Neuronal stem cell (in vitro differentiated cells): Measurements from ENCODE around the gene ABO.
"Not testable (repeated sequence)": the region's sequence is repeated elsewhere in the genome, so short reads cannot be mapped to it uniquely, and the experiment has no call there.

Experiments
- DNase-seq: peaks from one replicate; pipeline ENCODE4 v3.0.0-alpha.2; 2013; ENCODE audit warnings: low spot score
- H2AFZ ChIP-seq: one replicate; pipeline ENCODE4 v1.6.1; 2013; ENCODE audit warnings: mild to moderate bottlenecking, low read length, inconsistent platforms
- H2AK5ac ChIP-seq: 2 replicates; pipeline ENCODE4 v1.6.1; 2013; ENCODE audit warnings: low read depth, mild to moderate bottlenecking, inconsistent platforms, low read length, moderate library complexity, mixed read lengths
- H2BK120ac ChIP-seq: 2 replicates; pipeline ENCODE4 v1.6.1; 2013; ENCODE audit warnings: low read depth, mild to moderate bottlenecking, inconsistent platforms, low read length, moderate library complexity, mixed read lengths
- H2BK12ac ChIP-seq: one replicate; pipeline ENCODE4 v1.6.1; 2013; ENCODE audit warnings: low read length, inconsistent platforms
- H2BK15ac ChIP-seq: 2 replicates; pipeline ENCODE4 v1.6.1; 2013; ENCODE audit warnings: mild to moderate bottlenecking, low read length, inconsistent platforms, mixed read lengths
- H2BK5ac ChIP-seq: one replicate; pipeline ENCODE4 v1.6.1; 2013; ENCODE audit warnings: inconsistent platforms, mild to moderate bottlenecking, low read length, moderate library complexity
- H3K14ac ChIP-seq: one replicate; pipeline ENCODE4 v1.6.1; 2013; ENCODE audit warnings: low read length, inconsistent platforms
- H3K18ac ChIP-seq: 2 replicates; pipeline ENCODE4 v1.6.1; 2013; ENCODE audit warnings: low read length, inconsistent platforms
- H3K23ac ChIP-seq: 2 replicates; pipeline ENCODE4 v1.6.1; 2013; ENCODE audit warnings: low read depth, mild to moderate bottlenecking, mixed read lengths, low read length, inconsistent platforms; ENCODE audit not compliant: poor library complexity
- H3K27ac ChIP-seq: replicated peaks from 3 replicates; pipeline ENCODE4 v1.5.1; 2013; ENCODE audit warnings: low read length, inconsistent platforms
- H3K27me3 ChIP-seq, 3 experiments: 2 replicates each; pipeline ENCODE4 v1.6.1; 2013; ENCODE audit warnings: low read length in 3 of 3, mild to moderate bottlenecking in 2 of 3, inconsistent platforms in 1 of 3, low read depth in 1 of 3, mixed read lengths in 1 of 3, moderate library complexity in 1 of 3; ENCODE audit not compliant: control insufficient read depth in 3 of 3, insufficient read depth in 3 of 3
- H3K36me3 ChIP-seq, 2 donors: replicated peaks in 1 of 2; 2 replicates each; pipeline ENCODE4 v1.6.1; 2013; ENCODE audit warnings: low read length in 2 of 2; ENCODE audit not compliant: control insufficient read depth in 2 of 2, insufficient read depth in 2 of 2
- H3K4ac ChIP-seq: 2 replicates; pipeline ENCODE4 v1.6.1; 2013; ENCODE audit warnings: inconsistent platforms, mild to moderate bottlenecking, low read length, moderate library complexity
- H3K4me1 ChIP-seq, 2 donors: 1 replicate in 1 of 2; 2 replicates in 1 of 2; pipeline ENCODE4 v1.6.1; 2013; ENCODE audit warnings: low read length in 2 of 2, low read depth in 1 of 2; ENCODE audit not compliant: control insufficient read depth in 2 of 2, insufficient read depth in 1 of 2
- H3K4me2 ChIP-seq: one replicate; pipeline ENCODE4 v1.6.1; 2013; ENCODE audit warnings: mild to moderate bottlenecking, low read length, inconsistent platforms; ENCODE audit not compliant: insufficient read depth, poor library complexity, severe bottlenecking
- H3K4me3 ChIP-seq, 2 donors: 2 replicates each; pipeline ENCODE4 v1.5.1; 2013; ENCODE audit warnings: low read length in 2 of 2, mild to moderate bottlenecking in 2 of 2, inconsistent platforms in 1 of 2, moderate library complexity in 1 of 2
- H3K79me1 ChIP-seq: one replicate; pipeline ENCODE4 v1.6.1; 2013; ENCODE audit warnings: low read depth, mild to moderate bottlenecking, inconsistent platforms, low read length, moderate library complexity
- H3K9ac ChIP-seq: one replicate; pipeline ENCODE4 v1.6.1; 2013; ENCODE audit warnings: mild to moderate bottlenecking, low read depth, low read length, inconsistent platforms; ENCODE audit not compliant: poor library complexity
- H3K9me3 ChIP-seq, 2 donors: replicated peaks in 1 of 2; 2 replicates each; pipeline versions ENCODE3 to v1.6.1; 2013; ENCODE audit warnings: low read length in 2 of 2, mild to moderate bottlenecking in 2 of 2, inconsistent platforms in 1 of 2, low read depth in 1 of 2, mixed read lengths in 1 of 2, moderate library complexity in 1 of 2; ENCODE audit not compliant: control insufficient read depth in 2 of 2, insufficient read depth in 1 of 2
- H4K8ac ChIP-seq: one replicate; pipeline ENCODE4 v1.6.1; 2013; ENCODE audit warnings: low read depth, mild to moderate bottlenecking, inconsistent platforms, low read length, moderate library complexity
- H4K91ac ChIP-seq: one replicate; pipeline ENCODE4 v1.6.1; 2013; ENCODE audit warnings: low read length, low read depth, mild to moderate bottlenecking, inconsistent platforms; ENCODE audit not compliant: poor library complexity
- WGBS, 2 donors: extraction: QIAGEN DNeasy Blood & Tissue Kit; methylation state at CpG; one replicate each; pipeline ENCODE4 v1.1.7; 2013; ENCODE audit warnings: missing lambda C conversion rate in 2 of 2, mixed read lengths in 1 of 2; ENCODE audit not compliant: insufficient read length in 2 of 2, insufficient replicate concordance in 1 of 2; ENCODE audit errors: extremely low coverage in 2 of 2; 5-methylcytosine and 5-hydroxymethylcytosine counted together

The ABO gene

DNA sequence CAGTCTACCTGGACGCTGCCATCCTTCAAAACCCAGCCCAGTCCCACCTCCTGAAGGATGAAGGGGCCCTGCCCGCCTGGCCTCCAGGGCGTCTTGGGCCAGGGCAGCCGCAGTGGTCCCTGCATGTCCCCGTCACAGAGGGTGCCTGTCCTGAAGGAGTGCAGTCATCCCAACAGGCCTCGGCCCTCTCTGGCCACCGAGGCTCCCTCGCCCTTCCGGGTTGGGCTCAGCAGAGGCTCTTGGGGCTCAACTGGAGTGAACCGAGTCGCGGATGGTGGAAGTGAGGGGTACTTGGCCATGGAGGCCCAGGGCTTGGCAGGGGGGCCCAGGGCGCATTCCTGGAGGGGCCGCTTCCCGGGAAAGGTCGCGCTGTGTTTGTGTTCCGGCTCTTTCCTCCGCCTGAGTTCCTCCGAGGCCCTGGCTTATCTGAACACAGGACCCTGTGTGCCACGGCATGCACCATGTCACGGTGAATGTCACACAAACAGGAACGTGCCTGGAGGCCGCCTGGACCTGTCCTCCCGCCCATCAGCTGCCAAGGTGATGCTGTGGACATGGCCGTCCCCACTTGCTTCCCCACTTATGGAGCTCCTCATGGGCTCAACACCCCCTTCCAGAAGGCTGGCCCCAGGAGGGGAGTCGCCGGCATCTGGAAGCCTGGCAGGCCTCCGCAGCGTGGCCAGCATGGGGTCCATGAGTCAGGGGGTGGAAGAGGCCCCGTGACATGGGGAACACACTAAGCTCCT, 40.3 kb downstream of the ABO start:
- Histone ChIP-seq H2AFZ (no peak overlapping the region), H3K23ac (peak overlapping the region; percentile 55), H4K8ac (peak overlapping the region; percentile 17), H2BK120ac (no peak overlapping the region), H3K4ac (no peak overlapping the region), H2BK5ac (no peak overlapping the region), H3K9me3 (peaks cover 3 to 4% of the 10 kb centered on the region in 2 donors), H3K79me1 (no peaks in the 10 kb centered on the region), H2BK12ac (no peak overlapping the region), H3K14ac (peak overlapping the region; percentile 63), H3K4me2 (no peak overlapping the region), H3K36me3 (no peaks in the 10 kb centered on the region), H4K91ac (no peak overlapping the region), H3K9ac (no peak overlapping the region), H2AK5ac (no peak overlapping the region), H2BK15ac (no peak overlapping the region), H3K27me3 (peaks cover 0 to 7% (median 6%) of the 10 kb centered on the region in 3 experiments), H3K18ac (peak overlapping the region; percentile 59), H3K27ac (no peak overlapping the region), H3K4me1 (peaks cover 5 to 12% of the 10 kb centered on the region in 2 donors), H3K4me3 (no peak overlapping the region)
- no peak for DNase-seq
- no CpG with 5 or more reads among the region's 31 CpGs for WGBS, 2 donors

DNA sequence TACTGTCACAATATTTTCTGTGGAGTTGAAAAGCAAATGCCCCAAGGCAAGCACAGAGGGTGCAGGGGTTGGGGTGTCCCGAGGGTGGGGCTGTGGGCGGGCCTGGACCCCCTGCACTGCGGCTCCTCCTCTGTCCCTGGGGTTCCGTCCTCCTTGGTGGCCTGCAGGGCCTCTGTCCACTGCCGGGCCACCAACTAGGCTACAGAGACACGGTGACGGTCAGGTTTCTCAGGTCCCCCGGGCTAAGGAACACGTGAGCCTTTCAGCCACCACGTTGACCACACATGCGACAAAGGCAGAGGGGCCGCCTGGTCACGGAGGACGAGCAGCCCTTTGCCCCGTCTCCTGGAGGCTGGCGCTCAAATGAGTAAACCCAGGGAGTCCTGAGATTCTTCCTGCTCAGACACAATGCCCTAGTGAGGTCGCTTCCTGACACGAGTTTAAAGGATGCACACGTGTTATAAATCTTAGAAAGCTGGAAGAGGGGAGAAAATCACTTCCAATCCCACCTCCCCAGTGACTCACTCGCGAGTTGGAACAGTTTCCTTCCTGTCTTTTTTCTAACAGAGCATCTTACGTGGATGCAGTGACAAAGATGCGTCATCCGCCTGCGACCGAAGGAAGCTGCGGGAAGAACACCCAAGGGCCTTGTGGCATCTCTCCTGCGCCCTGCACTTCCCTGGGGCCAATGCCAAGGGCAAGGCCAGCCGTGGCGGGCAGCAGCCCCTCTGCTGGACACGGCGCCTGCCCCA, 41.1 kb downstream of the ABO start:
- Histone ChIP-seq H2BK120ac (no peak overlapping the region), H3K27me3 (peaks cover 0 to 8% (median 4%) of the 10 kb centered on the region in 3 experiments), H3K9me3 (peaks cover 3 to 4% of the 10 kb centered on the region in 2 donors), H3K9ac (no peak overlapping the region), H3K14ac (no peak overlapping the region), H3K23ac (no peak overlapping the region), H4K91ac (no peak overlapping the region), H3K18ac (no peak overlapping the region), H2AFZ (peak overlapping the region; percentile 78), H3K4me1 (peaks cover 4 to 11% of the 10 kb centered on the region in 2 donors), H3K4ac (no peak overlapping the region), H3K4me2 (no peak overlapping the region), H2AK5ac (peak overlapping the region; percentile 54), H3K4me3 (no peak overlapping the region), H3K36me3 (no peaks in the 10 kb centered on the region), H2BK5ac (no peak overlapping the region), H4K8ac (no peak overlapping the region), H3K79me1 (no peaks in the 10 kb centered on the region), H3K27ac (no peak overlapping the region), H2BK12ac (no peak overlapping the region), H2BK15ac (no peak overlapping the region)
- WGBS, 2 donors, result no CpG with 5 or more reads among the region's 32 CpGs
- no peak for DNase-seq

DNA sequence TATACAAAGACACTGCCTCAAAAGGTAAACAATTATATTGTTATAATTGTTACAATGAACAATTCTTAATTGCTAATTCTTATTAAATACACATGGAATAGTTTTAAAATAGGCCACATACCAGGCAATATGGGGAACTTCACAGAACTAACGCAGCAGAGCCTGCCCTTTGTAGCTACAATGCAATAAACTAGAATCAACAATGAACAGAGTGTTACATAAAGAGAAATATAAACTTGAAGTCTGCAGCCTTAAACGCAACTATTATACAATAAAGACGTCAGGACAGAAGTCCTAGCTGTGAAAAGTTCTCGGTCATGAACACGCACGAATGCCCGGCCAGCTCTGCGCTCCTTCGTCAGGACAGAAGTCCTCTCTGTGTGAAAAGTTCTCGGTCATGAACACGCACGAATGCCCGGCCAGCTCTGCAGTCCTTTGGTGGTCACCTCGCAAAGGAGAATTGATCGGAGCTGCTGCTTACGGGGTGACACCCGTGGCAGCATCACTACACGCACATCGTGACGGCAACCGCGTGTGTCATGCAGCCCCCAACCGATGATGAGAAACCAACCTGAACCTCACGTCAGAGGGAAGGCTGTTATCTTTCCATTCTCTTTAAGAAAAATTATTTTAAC, 43.0 kb downstream of the ABO start:
- not testable (repeated sequence) for H2AFZ ChIP-seq, H2BK120ac ChIP-seq, H3K4me1 ChIP-seq, H3K9me3 ChIP-seq, H3K4me3 ChIP-seq, H3K9ac ChIP-seq, H4K8ac ChIP-seq, H3K79me1 ChIP-seq, H3K4me2 ChIP-seq, H2BK12ac ChIP-seq, H3K27ac ChIP-seq, H2AK5ac ChIP-seq, DNase-seq, H3K18ac ChIP-seq, H3K14ac ChIP-seq, H3K23ac ChIP-seq, H4K91ac ChIP-seq, H3K4ac ChIP-seq, H3K27me3 ChIP-seq, H3K36me3 ChIP-seq, H2BK15ac ChIP-seq, H2BK5ac ChIP-seq
- no CpG with 5 or more reads among the region's 24 CpGs for WGBS, 2 donors

DNA sequence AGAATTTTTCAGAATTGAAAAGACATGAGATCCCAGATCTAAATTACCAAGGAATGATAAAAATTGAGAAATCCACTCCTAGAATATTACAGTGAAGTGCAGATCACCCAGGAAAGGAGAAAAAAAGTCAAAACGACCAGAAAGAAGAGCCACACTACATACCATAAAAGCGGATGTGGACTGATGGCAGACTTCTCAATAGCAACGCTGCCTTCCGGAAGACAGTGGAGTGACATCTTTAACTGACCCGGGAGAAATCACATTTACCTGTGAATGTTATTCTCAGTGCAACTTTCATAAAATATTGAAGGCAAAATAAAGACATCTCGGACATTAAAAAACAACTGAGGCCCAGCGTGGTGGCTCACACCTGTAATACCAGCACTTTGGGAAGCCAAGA, 44.5 kb downstream of the ABO start:
- not testable (repeated sequence) for H2BK12ac ChIP-seq, H4K8ac ChIP-seq, H3K18ac ChIP-seq, H3K14ac ChIP-seq, H3K27ac ChIP-seq, H3K23ac ChIP-seq, H2AK5ac ChIP-seq, H3K79me1 ChIP-seq, DNase-seq, H3K36me3 ChIP-seq, H2BK120ac ChIP-seq, H3K4me1 ChIP-seq, H3K9me3 ChIP-seq, H3K4ac ChIP-seq, H3K9ac ChIP-seq, H3K4me3 ChIP-seq, H3K4me2 ChIP-seq, H2AFZ ChIP-seq, H4K91ac ChIP-seq, H2BK5ac ChIP-seq, H2BK15ac ChIP-seq
- H3K27me3 ChIP-seq, result peaks cover 0 to 14% (median 2%) of the 10 kb centered on the region in 3 experiments
- WGBS, 2 donors, result no CpG with 5 or more reads among the region's 7 CpGs
